ENCODE results near the gene N4BP2L2. TPM values are rescaled to one million over a fixed set of nuclear protein-coding genes. Genes with fewer than 3 reads are reported as not detected.
A peak's percentile ranks its signal among the peaks of the same experiment; 100 is the strongest.

The N4BP2L2 gene
- total RNA-seq, 2 experiments from 2014 or later, result 84.5 to 85.2 TPM

- TF ChIP-seq CTCF (IDR thresholded peaks at IDR 0.05), result no peak
- peak overlapping the region; percentile 42 for H3K27ac Mint-ChIP-seq
- intact Hi-C loops (cut with micrococcal nuclease), result no loop called here
- DNase-seq, result no peak
- H3K27me3 Mint-ChIP-seq, result no peaks in the 10 kb centered on the region
- no peaks in the 10 kb centered on the region for H3K36me3 Mint-ChIP-seq (ENCODE audit: low read depth)
- ChIA-PET POLR2A (no interaction called here), CTCF (no interaction called here)
- ATAC-seq, result no peak
- no peaks in the 10 kb centered on the region for H3K9me3 Mint-ChIP-seq
- H3K4me1 Mint-ChIP-seq (ENCODE audit: low read depth), result peaks cover 9% of the 10 kb centered on the region
- no peak overlapping the region for H3K4me3 Mint-ChIP-seq
Observed at GRCh38 chr13:32472194-32472621, 66.4 kb downstream of the N4BP2L2 start.

- Mint-ChIP-seq H3K4me3 (no peak overlapping the region), H3K4me1 (ENCODE audit: low read depth) (peaks cover 9% of the 10 kb centered on the region), H3K36me3 (ENCODE audit: low read depth) (no peaks in the 10 kb centered on the region), H3K27ac (no peak overlapping the region), H3K27me3 (no peaks in the 10 kb centered on the region), H3K9me3 (no peaks in the 10 kb centered on the region)
- CTCF ChIA-PET, result interaction anchor here (1.2 to 2.2 kb wide), 3 partner anchors 28 to 115 kb away, joined by 3 to 5 read pairs (median 4); partner anchors contain the start of gene PDS5B
- ATAC-seq, result no peak
- no peak for DNase-seq
- intact Hi-C loops (cut with micrococcal nuclease), result no loop called here
- TF ChIP-seq CTCF (IDR thresholded peaks at IDR 0.05), result no peak
- POLR2A ChIA-PET, result no interaction called here
Observed at GRCh38 chr13:32471187-32471922, 67.2 kb downstream of the N4BP2L2 start.

- ChIA-PET CTCF (interaction anchor here (0.7 to 3.5 kb wide), 5 partner anchors 12 to 197 kb away, joined by 3 to 22 read pairs (median 3); no protein-coding TSS in a partner anchor), POLR2A (no interaction called here)
- Mint-ChIP-seq H3K9me3 (no peaks in the 10 kb centered on the region), H3K4me1 (ENCODE audit: low read depth) (peaks cover 9% of the 10 kb centered on the region), H3K27me3 (no peaks in the 10 kb centered on the region), H3K36me3 (ENCODE audit: low read depth) (no peaks in the 10 kb centered on the region), H3K4me3 (no peak overlapping the region), H3K27ac (no peak overlapping the region)
- intact Hi-C loops (cut with micrococcal nuclease), result loop anchor here (5.0 kb wide), 1 partner anchor 114 kb away; no protein-coding TSS in a partner anchor
- TF ChIP-seq CTCF (IDR thresholded peaks at IDR 0.05), result no peak
- ATAC-seq (no peak), DNase-seq (no peak)
Observed at GRCh38 chr13:32468502-32469142, 70.0 kb downstream of the N4BP2L2 start.

GRCh38 chr13:32456591-32456990 is 82.0 kb downstream of the N4BP2L2 start:
- intact Hi-C loops (cut with micrococcal nuclease), result no loop called here

More at GRCh38 chr13:32456591-32456990, 82.0 kb downstream of the N4BP2L2 start:
- no peak for TF ChIP-seq CTCF (IDR thresholded peaks at IDR 0.05)
- ATAC-seq (no peak), DNase-seq (no peak)
- POLR2A ChIA-PET, result no interaction called here
- CTCF ChIA-PET, result interaction anchor here (0.6 to 1.7 kb wide), 2 partner anchors 10 to 12 kb away, joined by 3 to 5 read pairs; no protein-coding TSS in a partner anchor
- peaks cover 27% of the 10 kb centered on the region for H3K9me3 Mint-ChIP-seq
- no peaks in the 10 kb centered on the region for H3K27me3 Mint-ChIP-seq
- no peak overlapping the region for H3K4me3 Mint-ChIP-seq
- H3K36me3 Mint-ChIP-seq (ENCODE audit: low read depth), result peaks cover 32% of the 10 kb centered on the region
- no peaks in the 10 kb centered on the region for H3K4me1 Mint-ChIP-seq (ENCODE audit: low read depth)
- no peak overlapping the region for H3K27ac Mint-ChIP-seq
